ENCODE results near the gene OR6B3. TPM values are rescaled to one million over a fixed set of nuclear protein-coding genes. Genes with fewer than 3 reads are reported as not detected.
"Not testable (repeated sequence)": the region's sequence is repeated elsewhere in the genome, so short reads cannot be mapped to it uniquely, and the experiment has no call there.

OR6B3 gene
- total RNA-seq, 1 donor from 2014 or later: not detected

DNA sequence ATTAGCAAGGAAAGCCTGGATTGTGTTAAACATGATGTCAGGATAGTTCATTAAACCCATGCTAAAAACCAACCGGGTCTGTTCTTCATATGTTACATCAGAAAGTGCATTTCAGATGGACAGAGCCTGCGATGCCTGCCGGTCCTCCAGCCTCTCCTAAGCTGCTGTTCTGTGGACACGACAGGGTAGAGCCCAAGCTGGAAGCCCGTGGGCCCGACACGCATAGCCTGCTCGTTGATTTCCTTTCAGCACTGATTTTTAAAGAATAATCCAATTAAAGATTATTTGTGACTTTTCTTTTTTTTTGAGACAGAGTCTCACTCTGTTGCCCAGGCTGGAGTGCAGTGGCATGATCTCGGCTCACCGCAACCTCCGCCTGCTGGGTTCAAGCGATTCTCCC, 797 bp downstream of the OR6B3 start:
- H3K36me3 Mint-ChIP-seq: no peaks in the 10 kb centered on the region
- no peak overlapping the region for H3K27ac Mint-ChIP-seq
- TF ChIP-seq, protein P1, sequence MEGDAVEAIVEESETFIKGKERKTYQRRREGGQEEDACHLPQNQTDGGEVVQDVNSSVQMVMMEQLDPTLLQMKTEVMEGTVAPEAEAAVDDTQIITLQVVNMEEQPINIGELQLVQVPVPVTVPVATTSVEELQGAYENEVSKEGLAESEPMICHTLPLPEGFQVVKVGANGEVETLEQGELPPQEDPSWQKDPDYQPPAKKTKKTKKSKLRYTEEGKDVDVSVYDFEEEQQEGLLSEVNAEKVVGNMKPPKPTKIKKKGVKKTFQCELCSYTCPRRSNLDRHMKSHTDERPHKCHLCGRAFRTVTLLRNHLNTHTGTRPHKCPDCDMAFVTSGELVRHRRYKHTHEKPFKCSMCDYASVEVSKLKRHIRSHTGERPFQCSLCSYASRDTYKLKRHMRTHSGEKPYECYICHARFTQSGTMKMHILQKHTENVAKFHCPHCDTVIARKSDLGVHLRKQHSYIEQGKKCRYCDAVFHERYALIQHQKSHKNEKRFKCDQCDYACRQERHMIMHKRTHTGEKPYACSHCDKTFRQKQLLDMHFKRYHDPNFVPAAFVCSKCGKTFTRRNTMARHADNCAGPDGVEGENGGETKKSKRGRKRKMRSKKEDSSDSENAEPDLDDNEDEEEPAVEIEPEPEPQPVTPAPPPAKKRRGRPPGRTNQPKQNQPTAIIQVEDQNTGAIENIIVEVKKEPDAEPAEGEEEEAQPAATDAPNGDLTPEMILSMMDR (conservative IDR thresholded peaks at IDR 0.05): no peak
- peaks cover 90% of the 10 kb centered on the region for H3K27me3 Mint-ChIP-seq
- DNase-seq (ENCODE audit: extremely low spot score, unreplicated experiment): no peak
- H3K4me3 Mint-ChIP-seq: no peak overlapping the region
- H3K4me1 Mint-ChIP-seq (ENCODE audit: unreplicated experiment): peaks cover 5% of the 10 kb centered on the region
- no peaks in the 10 kb centered on the region for H3K9me3 Mint-ChIP-seq

DNA sequence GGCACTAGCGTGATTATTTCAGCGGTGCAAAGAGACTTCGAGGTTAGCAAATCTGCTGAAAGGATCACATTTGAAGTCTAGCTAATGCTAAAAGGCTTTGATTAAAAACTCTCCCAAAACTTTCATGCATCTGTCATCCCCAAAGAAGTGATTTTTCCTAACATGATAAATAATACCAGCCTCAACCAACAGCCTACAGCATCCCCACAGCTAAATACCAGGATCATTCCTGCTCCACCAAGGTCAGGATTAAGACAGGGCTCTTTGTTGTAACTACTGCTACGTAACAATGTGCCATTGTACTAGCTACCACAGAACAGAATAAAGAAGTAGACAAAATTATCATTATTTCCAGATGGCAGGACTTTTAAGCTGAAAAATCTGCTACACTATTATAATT, 1.6 kb downstream of the OR6B3 start:
- TF ChIP-seq, protein P1 (conservative IDR thresholded peaks at IDR 0.05): no peak
- Mint-ChIP-seq H3K27ac (no peak overlapping the region), H3K27me3 (peaks cover 93% of the 10 kb centered on the region), H3K9me3 (no peaks in the 10 kb centered on the region), H3K36me3 (no peaks in the 10 kb centered on the region), H3K4me3 (no peak overlapping the region), H3K4me1 (ENCODE audit: unreplicated experiment) (peaks cover 5% of the 10 kb centered on the region)
- DNase-seq (ENCODE audit: extremely low spot score, unreplicated experiment): no peak

DNA sequence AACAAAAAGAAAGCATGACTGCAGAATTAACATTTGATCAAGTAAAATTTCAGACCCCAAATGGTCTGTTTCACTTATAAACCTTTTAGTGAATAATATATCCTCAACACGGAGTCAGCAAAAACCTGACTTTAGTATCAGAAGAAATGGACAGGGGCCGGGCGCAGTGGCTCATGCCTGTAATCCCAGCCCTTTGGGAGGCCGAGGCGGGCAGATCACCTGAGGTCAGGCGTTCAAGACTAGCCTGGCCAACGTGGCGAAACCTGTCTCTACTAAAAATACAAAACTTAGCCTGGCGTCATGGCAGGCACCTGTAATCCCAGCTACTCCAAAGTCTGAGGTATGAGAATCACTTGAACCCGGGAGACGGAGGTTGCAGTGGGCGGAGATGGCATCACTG, 3.0 kb downstream of the OR6B3 start:
- Mint-ChIP-seq H3K4me1 (ENCODE audit: unreplicated experiment) (peaks cover 5% of the 10 kb centered on the region), H3K36me3 (no peaks in the 10 kb centered on the region), H3K27ac (no peak overlapping the region), H3K27me3 (peaks cover 89% of the 10 kb centered on the region), H3K9me3 (no peaks in the 10 kb centered on the region), H3K4me3 (no peak overlapping the region)
- DNase-seq (ENCODE audit: extremely low spot score, unreplicated experiment): no peak
- TF ChIP-seq, protein P1 (conservative IDR thresholded peaks at IDR 0.05): no peak

DNA sequence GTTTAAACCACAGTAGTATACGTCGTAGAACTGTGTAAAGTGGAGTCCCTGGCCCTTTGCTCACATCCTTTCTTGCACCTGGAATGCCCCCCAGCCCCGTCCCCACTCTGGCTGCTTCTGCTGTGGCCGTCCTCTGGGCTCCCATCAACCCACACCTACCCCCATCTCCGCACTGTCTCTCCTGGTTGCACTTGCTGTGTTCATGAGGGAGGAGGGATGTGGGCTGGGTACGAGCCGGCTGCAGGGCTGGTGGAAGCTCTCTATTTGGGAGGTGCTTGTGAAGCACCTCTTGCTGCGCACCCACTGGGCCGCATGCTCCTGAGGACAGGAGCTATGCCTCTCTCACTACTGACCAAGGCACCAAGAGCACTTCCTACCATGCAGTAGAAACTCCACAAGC, 5.1 kb downstream of the OR6B3 start:
- Mint-ChIP-seq H3K27ac (peak overlapping the region; percentile 12), H3K4me3 (no peak overlapping the region), H3K36me3 (no peaks in the 10 kb centered on the region), H3K27me3 (peaks cover 84% of the 10 kb centered on the region), H3K9me3 (no peaks in the 10 kb centered on the region), H3K4me1 (ENCODE audit: unreplicated experiment) (no peaks in the 10 kb centered on the region)
- TF ChIP-seq, protein P1 (conservative IDR thresholded peaks at IDR 0.05): no peak
- no peak for DNase-seq (ENCODE audit: extremely low spot score, unreplicated experiment)

DNA sequence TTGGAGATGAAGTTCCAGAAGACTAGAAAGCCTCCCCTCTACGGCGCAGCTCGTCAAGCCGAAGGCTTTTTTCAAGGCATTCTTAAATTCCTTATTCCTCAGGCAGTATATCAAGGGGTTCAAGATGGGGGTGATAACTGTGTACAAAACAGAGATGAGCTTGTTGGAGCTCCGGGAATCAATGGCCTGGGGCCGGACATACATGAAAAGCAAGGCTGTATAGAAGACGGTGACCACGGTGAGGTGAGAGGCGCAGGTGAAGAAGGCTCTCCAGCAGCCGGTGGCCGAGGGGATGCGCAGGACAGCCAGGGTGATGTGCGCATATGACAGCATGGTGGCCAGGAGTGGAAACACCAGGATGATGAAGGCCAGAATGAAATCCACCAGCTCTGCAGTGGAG, 8.2 kb downstream of the OR6B3 start:
- no peaks in the 10 kb centered on the region for H3K9me3 Mint-ChIP-seq
- no peaks in the 10 kb centered on the region for H3K36me3 Mint-ChIP-seq
- no peak overlapping the region for H3K4me3 Mint-ChIP-seq
- no peak overlapping the region for H3K27ac Mint-ChIP-seq
- TF ChIP-seq, protein P1 (conservative IDR thresholded peaks at IDR 0.05): no peak
- DNase-seq (ENCODE audit: extremely low spot score, unreplicated experiment): no peak
- H3K4me1 Mint-ChIP-seq (ENCODE audit: unreplicated experiment): no peaks in the 10 kb centered on the region
- peaks cover 63% of the 10 kb centered on the region for H3K27me3 Mint-ChIP-seq

DNA sequence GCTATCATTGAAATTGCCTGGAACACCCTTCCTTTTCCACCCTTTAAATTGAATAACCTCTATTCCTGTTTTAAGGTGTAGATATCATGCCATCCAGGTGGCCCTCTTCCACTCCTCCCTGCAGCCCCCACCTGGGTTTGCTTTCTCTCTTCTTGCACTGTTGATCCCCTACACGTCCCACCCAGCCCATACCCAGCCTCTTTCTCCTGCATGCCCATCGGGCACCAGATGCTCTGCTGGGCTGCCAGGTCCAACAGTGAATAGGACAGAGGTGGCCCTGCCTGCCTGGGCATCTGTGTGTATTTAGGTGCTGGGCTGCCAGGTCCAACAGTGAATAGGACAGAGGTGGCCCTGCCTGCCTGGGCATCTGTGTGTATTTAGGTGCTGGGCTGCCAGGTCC, 9.2 kb downstream of the OR6B3 start:
- DNase-seq (ENCODE audit: extremely low spot score, unreplicated experiment); H3K9me3 Mint-ChIP-seq; H3K36me3 Mint-ChIP-seq; H3K4me1 Mint-ChIP-seq (ENCODE audit: unreplicated experiment); H3K4me3 Mint-ChIP-seq; H3K27ac Mint-ChIP-seq: not testable (repeated sequence)
- H3K27me3 Mint-ChIP-seq: peaks cover 55% of the 10 kb centered on the region
